Stomach (tissue), 4 donors: ENCODE measurements around the gene GABRB2.

Experiments
- POLR2A ChIP-seq, 4 donors: fragments of 450-650 bp; IDR thresholded peaks; one replicate each; pipeline ENCODE4 v1.6.1; 2016; ENCODE audit warnings: antibody characterized with exemption in 4 of 4, control low read depth in 2 of 4, mild to moderate bottlenecking in 1 of 4, moderate library complexity in 1 of 4
- POLR2AphosphoS5 ChIP-seq, 3 donors: sonication (generic); formaldehyde crosslinking; IDR thresholded peaks; one replicate each; pipeline ENCODE4 v1.6.1; 2016; ENCODE audit warnings: antibody characterized with exemption in 3 of 3

DNA sequence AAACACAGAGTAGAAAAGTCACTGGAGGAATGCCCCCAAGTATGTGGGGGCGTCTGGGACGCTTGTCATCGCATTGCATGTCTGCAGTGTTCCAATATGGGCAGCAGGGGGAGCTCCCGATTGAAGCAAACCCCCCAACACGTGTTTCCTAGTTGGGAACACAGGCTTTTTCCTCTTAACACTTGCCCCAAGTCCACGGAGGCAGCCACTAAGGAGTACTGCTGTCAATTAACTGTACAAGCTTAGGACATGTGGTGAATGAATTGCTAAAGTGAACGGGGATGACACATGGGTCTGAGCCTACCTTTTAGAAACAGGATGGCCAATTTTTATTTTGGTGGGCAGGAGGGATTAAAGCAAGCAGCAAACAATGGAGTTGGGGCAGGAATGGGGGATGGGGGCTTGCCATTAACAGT is 2.2 kb downstream of the GABRB2 start:
- TF ChIP-seq POLR2A (IDR thresholded peaks at IDR 0.05) (no peak), POLR2AphosphoS5 (IDR thresholded peaks at IDR 0.05) (no peak)
